Breast epithelium (tissue), 4 donors: ENCODE measurements around the gene ZNF343. TPM values are rescaled to one million over a fixed set of nuclear protein-coding genes. Genes with fewer than 3 reads are reported as not detected.
"Not testable (repeated sequence)": the region's sequence is repeated elsewhere in the genome, so short reads cannot be mapped to it uniquely, and the experiment has no call there.

Experiments
- DNase-seq, 2 donors: peaks; one replicate each; pipeline ENCODE4 v3.0.0-alpha.2; 2019; ENCODE audit warnings: low spot score in 2 of 2
- H3K27ac ChIP-seq, 2 donors: fragments of 200-600 bp; sonication (generic) in 1 of 2; one replicate each; pipeline ENCODE4 v1.5.1; 2016 to 2019; ENCODE audit warnings: mild to moderate bottlenecking in 1 of 2
- H3K27me3 ChIP-seq, 2 donors: fragments of 200-600 bp; sonication (generic) in 1 of 2; one replicate each; pipeline versions ENCODE4 v1.5.1 to v1.6.0; 2017 to 2019; ENCODE audit warnings: control low read depth in 1 of 2, mild to moderate bottlenecking in 1 of 2
- H3K36me3 ChIP-seq: fragments of 200-600 bp; one replicate; pipeline ENCODE4 v1.5.1; 2019
- H3K4me1 ChIP-seq, 2 donors: fragments of 200-600 bp; sonication (generic); one replicate each; pipeline ENCODE4 v1.5.1; 2016 to 2019; ENCODE audit warnings: control low read depth in 1 of 2
- H3K4me3 ChIP-seq, 3 donors: fragments of 200-600 bp; sonication (generic); 1 replicate in 2 of 3; 2 replicates in 1 of 3; pipeline ENCODE4 v1.5.1; 2016 to 2019; ENCODE audit warnings: mild to moderate bottlenecking in 3 of 3, moderate library complexity in 2 of 3
- H3K9me3 ChIP-seq, 2 donors: fragments of 200-600 bp; sonication (generic) in 1 of 2; one replicate each; pipeline ENCODE4 v1.5.1; 2016 to 2019; ENCODE audit warnings: control low read depth in 1 of 2
- CTCF ChIP-seq, 3 donors: fragments of 450-650 bp; IDR thresholded peaks; one replicate each; pipeline ENCODE4 v1.5.1; 2016 to 2017; ENCODE audit warnings: antibody characterized with exemption in 3 of 3, mild to moderate bottlenecking in 3 of 3, moderate library complexity in 3 of 3
- POLR2A ChIP-seq: fragments of 450-650 bp; IDR thresholded peaks from one replicate; pipeline ENCODE4 v1.6.1; 2016; ENCODE audit warnings: antibody characterized with exemption, mild to moderate bottlenecking, moderate library complexity
- POLR2AphosphoS5 ChIP-seq, 3 donors: sonication (generic); formaldehyde crosslinking; IDR thresholded peaks; one replicate each; pipeline ENCODE4 v1.6.1; 2017; ENCODE audit warnings: antibody characterized with exemption in 3 of 3
- intact Hi-C: fragments of 100-400 bp; cut with DNase I; formaldehyde crosslinking; loops from one replicate; pipeline ENCODE4 v1.15.1; 2023; ENCODE audit warnings: low total_unique reads
- total RNA-seq, 3 donors: library from RNA; depleted of rRNA; stranded (reverse); fragments of >200 nt; gene quantifications; one replicate each; pipeline ENCODE4 v1.1.0, GENCODE V29; 2016

The ZNF343 gene
- total RNA-seq, 3 donors from 2014 or later: 8.8 to 18.4 (median 14.0) TPM

GRCh38 chr20:2524709-2525506 lies 16.2 kb upstream of the ZNF343 start:
- intact Hi-C loops: loop anchor here (5.0 kb wide), 1 partner anchor 122 kb away; no protein-coding TSS in a partner anchor

GRCh38 chr20:2523919-2524708 lies 15.4 kb upstream of the ZNF343 start:
- no peaks in the 10 kb centered on the region for H3K4me1 ChIP-seq
- H3K27ac ChIP-seq: peak overlapping the region; percentile 94 to 98
- TF ChIP-seq POLR2A (peak; percentile 49), CTCF (IDR thresholded peaks at IDR 0.05) (peak; percentile 91 to 98 (median 93)), POLR2AphosphoS5 (IDR thresholded peaks at IDR 0.05) (peak; percentile 41 to 64 (median 42))
- no peaks in the 10 kb centered on the region for H3K36me3 ChIP-seq
- intact Hi-C loops: no loop called here
- H3K9me3 ChIP-seq: no peaks in the 10 kb centered on the region
- peak; percentile 65 to 93 for DNase-seq
- peak overlapping the region; percentile 80 to 98 (median 93) for H3K4me3 ChIP-seq
- no peaks in the 10 kb centered on the region for H3K27me3 ChIP-seq

More at GRCh38 chr20:2524709-2525506, 16.2 kb upstream of the ZNF343 start:
- TF ChIP-seq POLR2AphosphoS5 (IDR thresholded peaks at IDR 0.05) (peak in 1 of 3 donors; percentile 5), CTCF (IDR thresholded peaks at IDR 0.05) (no peak), POLR2A (no peak)
- Histone ChIP-seq H3K4me3 (peak overlapping the region; percentile 80 to 98 (median 93)), H3K36me3 (no peaks in the 10 kb centered on the region), H3K27me3 (no peaks in the 10 kb centered on the region), H3K27ac (peak overlapping the region; percentile 94 to 98), H3K9me3 (no peaks in the 10 kb centered on the region), H3K4me1 (no peaks in the 10 kb centered on the region)
- DNase-seq: peak in 1 of 2 donors; percentile 22

- H3K9me3 ChIP-seq, intact Hi-C loops, H3K4me1 ChIP-seq, H3K36me3 ChIP-seq, H3K4me3 ChIP-seq, DNase-seq, H3K27me3 ChIP-seq, H3K27ac ChIP-seq: not testable (repeated sequence)
Measured at GRCh38 chr20:2522826-2523429, 14.2 kb upstream of the ZNF343 start.

- H3K4me1 ChIP-seq: no peaks in the 10 kb centered on the region
- no peaks in the 10 kb centered on the region for H3K36me3 ChIP-seq
- no peak overlapping the region for H3K4me3 ChIP-seq
- TF ChIP-seq POLR2AphosphoS5 (IDR thresholded peaks at IDR 0.05): no peak
- TF ChIP-seq CTCF (IDR thresholded peaks at IDR 0.05): peak; percentile 48 to 79 (median 62)
- no peaks in the 10 kb centered on the region for H3K27me3 ChIP-seq
- DNase-seq: no peak
- no peak overlapping the region for H3K27ac ChIP-seq
- H3K9me3 ChIP-seq: no peaks in the 10 kb centered on the region
- intact Hi-C loops: no loop called here
Measured at GRCh38 chr20:2521369-2522305, 12.9 kb upstream of the ZNF343 start.

GRCh38 chr20:2520617-2521016 lies 11.9 kb upstream of the ZNF343 start:
- Histone ChIP-seq H3K4me1 (no peaks in the 10 kb centered on the region), H3K27me3 (no peaks in the 10 kb centered on the region), H3K27ac (no peak overlapping the region), H3K36me3 (no peaks in the 10 kb centered on the region), H3K9me3 (no peaks in the 10 kb centered on the region), H3K4me3 (no peak overlapping the region)
- no peak for DNase-seq
- TF ChIP-seq CTCF (IDR thresholded peaks at IDR 0.05) (no peak), POLR2A (no peak), POLR2AphosphoS5 (IDR thresholded peaks at IDR 0.05) (no peak)
- intact Hi-C loops: no loop called here
